ENCODE results near the gene PRKN.
"Not testable (repeated sequence)": the region's sequence is repeated elsewhere in the genome, so short reads cannot be mapped to it uniquely, and the experiment has no call there.

Gene PRKN

GRCh38 chr6:161890133-161890831, 837.3 kb downstream of the PRKN start:
- CTCF ChIA-PET = interaction anchor here (0.6 kb wide), 1 partner anchor 405 kb away, joined by 3 read pairs; no protein-coding TSS in a partner anchor
- Histone ChIP-seq H3K36me3 (ENCODE audit: control insufficient read depth in 2 of 2, insufficient read depth in 1 of 2, low read length in 2 of 2) (no peaks in the 10 kb centered on the region), H3K27ac (ENCODE audit: extremely low read depth, low read depth, low read length) (peak overlapping the region; percentile 20; the same call in 1 of the 2 replicates), H3K4me1 (ENCODE audit: control insufficient read depth, insufficient read depth, low read length) (peaks cover 9% of the 10 kb centered on the region), H3K9me3 (ENCODE audit: control insufficient read depth, insufficient read depth, low read depth, low read length) (no peaks in the 10 kb centered on the region), H3K4me3 (ENCODE audit: low read depth, low read length) (no peak overlapping the region)
- POLR2A ChIA-PET = no interaction called here
- no peak for TF ChIP-seq ZNF202 (tag by site-specific recombination; IDR thresholded peaks at IDR 0.05; ENCODE audit: borderline replicate concordance)
- no peak for TF ChIP-seq INSM2 (tag by site-specific recombination; IDR thresholded peaks at IDR 0.05)
- no peak for TF ChIP-seq ZNF174 (tag by site-specific recombination; IDR thresholded peaks at IDR 0.05)
- TF ChIP-seq ZNF624 (tag by site-specific recombination; IDR thresholded peaks at IDR 0.05) = no peak
- TF ChIP-seq ZNF350 (tag by site-specific recombination; IDR thresholded peaks at IDR 0.05) = no peak
- no peak for TF ChIP-seq SP2 (tag by site-specific recombination; IDR thresholded peaks at IDR 0.05)
- no peak for TF ChIP-seq PRDM1 (tag by site-specific recombination; IDR thresholded peaks at IDR 0.05)
- no peak for TF ChIP-seq ZNF24 (tag by site-specific recombination; IDR thresholded peaks at IDR 0.05)
- no peak for TF ChIP-seq KLF7 (tag by site-specific recombination; IDR thresholded peaks at IDR 0.05; ENCODE audit: borderline replicate concordance)

- Histone ChIP-seq H3K27ac (ENCODE audit: extremely low read depth, low read depth, low read length) (no peak overlapping the region), H3K9me3 (ENCODE audit: control insufficient read depth, insufficient read depth, low read depth, low read length) (no peaks in the 10 kb centered on the region), H3K4me3 (ENCODE audit: low read depth, low read length) (no peak overlapping the region), H3K36me3 (ENCODE audit: control insufficient read depth in 2 of 2, insufficient read depth in 1 of 2, low read length in 2 of 2) (no peaks in the 10 kb centered on the region), H3K4me1 (ENCODE audit: control insufficient read depth, insufficient read depth, low read length) (peaks cover 9% of the 10 kb centered on the region)
- TF ChIP-seq INSM2 (tag by site-specific recombination; IDR thresholded peaks at IDR 0.05) (no peak), ZFP3 (tag by site-specific recombination; IDR thresholded peaks at IDR 0.05; ENCODE audit: low read depth) (no peak), ZNF23 (tag by site-specific recombination; IDR thresholded peaks at IDR 0.05; ENCODE audit: borderline replicate concordance) (no peak), ZNF155 (tag by site-specific recombination; IDR thresholded peaks at IDR 0.05) (no peak), ZNF596 (tag by site-specific recombination; IDR thresholded peaks at IDR 0.05) (no peak), RBAK (tag by site-specific recombination; IDR thresholded peaks at IDR 0.05) (no peak), ZSCAN18 (tag by site-specific recombination; IDR thresholded peaks at IDR 0.05) (no peak), ZNF133 (tag by site-specific recombination; IDR thresholded peaks at IDR 0.05) (no peak), ZNF223 (tag by site-specific recombination; IDR thresholded peaks at IDR 0.05) (no peak), ZNF658 (tag by site-specific recombination; IDR thresholded peaks at IDR 0.05) (no peak), PRDM6 (tag by site-specific recombination; IDR thresholded peaks at IDR 0.05) (no peak), ZNF843 (tag by site-specific recombination; IDR thresholded peaks at IDR 0.05) (no peak), HOXC10 (CRISPR knock-in tag; IDR thresholded peaks at IDR 0.05) (no peak), GLI4 (tag by site-specific recombination; IDR thresholded peaks at IDR 0.05) (no peak), ZNF747 (tag by site-specific recombination; IDR thresholded peaks at IDR 0.05) (no peak), ZNF175 (tag by site-specific recombination; IDR thresholded peaks at IDR 0.05) (no peak), ZNF571 (tag by site-specific recombination; IDR thresholded peaks at IDR 0.05) (no peak), ZNF140 (tag by site-specific recombination; IDR thresholded peaks at IDR 0.05) (no peak)
- ChIA-PET CTCF (interaction anchor here (0.5 to 1.5 kb wide), 4 partner anchors 9 to 471 kb away, joined by 3 to 4 read pairs (median 4); no protein-coding TSS in a partner anchor), POLR2A (no interaction called here)
Measured at GRCh38 chr6:161889324-161889723, 838.2 kb downstream of the PRKN start.

GRCh38 chr6:161886545-161886944, 841.0 kb downstream of the PRKN start:
- H3K36me3 ChIP-seq (ENCODE audit: control insufficient read depth in 2 of 2, insufficient read depth in 1 of 2, low read length in 2 of 2); H3K9me3 ChIP-seq (ENCODE audit: control insufficient read depth, insufficient read depth, low read depth, low read length); H3K4me1 ChIP-seq (ENCODE audit: control insufficient read depth, insufficient read depth, low read length); POLR2A ChIA-PET; H3K4me3 ChIP-seq (ENCODE audit: low read depth, low read length); H3K27ac ChIP-seq (ENCODE audit: extremely low read depth, low read depth, low read length); CTCF ChIA-PET: not testable (repeated sequence)
